IMR-90 (cell line): ENCODE data around the gene ETHE1. TPM values are rescaled to one million over a fixed set of nuclear protein-coding genes. Genes with fewer than 3 reads are reported as not detected.
"Not testable (repeated sequence)": the region's sequence is repeated elsewhere in the genome, so short reads cannot be mapped to it uniquely, and the experiment has no call there.

Source experiments
- ATAC-seq: fragments of 200-7000 bp; cut with Tn5 transposase; 2 replicates; pipeline ENCODE4 v1.9.1; 2020; ENCODE audit warnings: low read depth, mild to moderate bottlenecking, moderate library complexity
- BruUV-seq: library from RNA; stranded (reverse); fragments of 400-500 nt; replicated peaks from 2 replicates; lab custom pipeline; 2021; lab: Mats Ljungman, UMichigan
- CTCF ChIA-PET: fragments of 300-600 bp; formaldehyde crosslinking; extraction: SDS; loops from one replicate; lab custom pipeline; 2021; ENCODE audit warnings: antibody characterized with exemption; lab: Yijun Ruan, JAX
- POLR2A ChIA-PET: fragments of 300-600 bp; sonication (Branson Sonifier 250); formaldehyde crosslinking; loops from one replicate; lab custom pipeline; 2022; ENCODE audit warnings: antibody characterized with exemption; ENCODE audit not compliant: unreplicated experiment; lab: Charles Lee
- DNase-seq: peaks from one replicate; pipeline ENCODE4 v3.0.0; 2013
- H2AFZ ChIP-seq: replicated peaks from 2 replicates; pipeline ENCODE3; 2013; ENCODE audit warnings: low read length, mild to moderate bottlenecking; ENCODE audit not compliant: poor library complexity
- H2AK5ac ChIP-seq: 2 replicates; pipeline ENCODE4 v1.6.1; 2013; ENCODE audit warnings: low read depth, low read length, inconsistent platforms
- H2AK9ac ChIP-seq: replicated peaks from 2 replicates; pipeline ENCODE3; 2013; ENCODE audit warnings: mild to moderate bottlenecking, low read depth, low read length, moderate library complexity; ENCODE audit not compliant: poor library complexity
- H2BK120ac ChIP-seq: 2 replicates; pipeline ENCODE4 v1.6.1; 2013; ENCODE audit warnings: low read depth, low read length, inconsistent platforms
- H2BK15ac ChIP-seq: 3 replicates; pipeline ENCODE4 v1.6.1; 2013; ENCODE audit warnings: low read depth, low read length, inconsistent platforms
- H2BK20ac ChIP-seq: 2 replicates; pipeline ENCODE4 v1.6.1; 2013; ENCODE audit warnings: low read depth, mild to moderate bottlenecking, inconsistent platforms, low read length, moderate library complexity
- H2BK5ac ChIP-seq: 2 replicates; pipeline ENCODE4 v1.6.1; 2013; ENCODE audit warnings: mild to moderate bottlenecking, low read depth, low read length, inconsistent platforms; ENCODE audit not compliant: poor library complexity, severe bottlenecking
- H3K14ac ChIP-seq: replicated peaks from 2 replicates; pipeline ENCODE4 v1.6.1; 2013; ENCODE audit warnings: low read depth, low read length, inconsistent platforms
- H3K18ac ChIP-seq: 2 replicates; pipeline ENCODE4 v1.6.1; 2013; ENCODE audit warnings: low read depth, low read length, control low read depth
- H3K23ac ChIP-seq: 2 replicates; pipeline ENCODE4 v1.6.1; 2013; ENCODE audit warnings: low read depth, low read length, inconsistent platforms
- H3K27ac ChIP-seq: 2 replicates; pipeline ENCODE4 v1.5.1; 2013; ENCODE audit warnings: mild to moderate bottlenecking, control low read depth, low read length; ENCODE audit not compliant: insufficient read depth
- H3K27me3 ChIP-seq: 2 replicates; pipeline ENCODE4 v1.6.1; 2013; ENCODE audit warnings: low read length; ENCODE audit not compliant: control insufficient read depth, insufficient read depth
- H3K36me3 ChIP-seq: 2 replicates; pipeline ENCODE4 v1.6.1; 2013; ENCODE audit warnings: low read length, mixed read lengths; ENCODE audit not compliant: control insufficient read depth, insufficient read depth
- H3K4ac ChIP-seq: 2 replicates; pipeline ENCODE4 v1.6.1; 2013; ENCODE audit warnings: low read depth, low read length, inconsistent platforms
- H3K4me1 ChIP-seq: 2 replicates; pipeline ENCODE4 v1.6.1; 2013; ENCODE audit warnings: low read length, mixed read lengths; ENCODE audit not compliant: control insufficient read depth, insufficient read depth
- H3K4me2 ChIP-seq: 2 replicates; pipeline ENCODE4 v1.6.1; 2013; ENCODE audit warnings: low read depth, mild to moderate bottlenecking, control low read depth, low read length, moderate library complexity
- H3K4me3 ChIP-seq: 2 replicates; pipeline ENCODE4 v1.5.1; 2013; ENCODE audit warnings: low read depth, mild to moderate bottlenecking, control low read depth, low read length, moderate library complexity; ENCODE audit not compliant: insufficient read depth
- H3K56ac ChIP-seq: 2 replicates; pipeline ENCODE4 v1.6.1; 2013; ENCODE audit warnings: low read length, inconsistent platforms; ENCODE audit not compliant: insufficient read depth; ENCODE audit errors: extremely low read depth
- H3K79me1 ChIP-seq, 2 experiments: 2 replicates each; pipeline ENCODE4 v1.6.1; 2013; ENCODE audit warnings: low read length in 2 of 2, inconsistent platforms in 1 of 2, low read depth in 1 of 2
- H3K9ac ChIP-seq: 2 replicates; pipeline ENCODE4 v1.6.1; 2013; ENCODE audit warnings: low read depth, low read length, control low read depth
- H3K9me1 ChIP-seq: 2 replicates; pipeline ENCODE4 v1.6.1; 2013; ENCODE audit warnings: low read length, inconsistent platforms; ENCODE audit not compliant: insufficient read depth
- H3K9me3 ChIP-seq: 2 replicates; pipeline ENCODE4 v1.6.1; 2013; ENCODE audit warnings: low read length; ENCODE audit not compliant: control insufficient read depth, insufficient read depth
- H4K20me1 ChIP-seq: 2 replicates; pipeline ENCODE4 v1.6.1; 2013; ENCODE audit warnings: low read length, inconsistent platforms; ENCODE audit not compliant: insufficient read depth
- H4K5ac ChIP-seq: 2 replicates; pipeline ENCODE4 v1.6.1; 2013; ENCODE audit warnings: mild to moderate bottlenecking, low read depth, low read length, control low read depth
- H4K8ac ChIP-seq, 2 experiments: 2 replicates each; pipeline ENCODE4 v1.6.1; 2013; ENCODE audit warnings: low read depth in 2 of 2, low read length in 2 of 2, control low read depth in 1 of 2, inconsistent platforms in 1 of 2
- H4K91ac ChIP-seq: 2 replicates; pipeline ENCODE4 v1.6.1; 2013; ENCODE audit warnings: low read depth, low read length, inconsistent platforms; ENCODE audit not compliant: insufficient read depth
- dilution Hi-C: fragments of 300-500 bp; cut with HindIII; formaldehyde crosslinking; loops from one replicate; pipeline ENCODE4 v1.14.3; 2018; ENCODE audit warnings: low sequenced_read_pairs; ENCODE audit not compliant: unreplicated experiment
- in situ Hi-C: fragments of 300-500 bp; cut with MboI; formaldehyde crosslinking; loops from 3 replicates; pipeline ENCODE4 v1.14.3; 2019; ENCODE audit warnings: low sequenced_read_pairs, inconsistent platforms, mixed read lengths
- intact Hi-C: fragments of 100-400 bp; cut with micrococcal nuclease; formaldehyde crosslinking; loops from 2 replicates; pipeline ENCODE4 v1.10.0; 2022
- polyA plus RNA-seq, 3 experiments: library from polyadenylated mRNA; depleted of rRNA; stranded (reverse); fragments of >200 nt; gene quantifications; 2 replicates each; pipeline ENCODE4 v1.2.3, GENCODE V29; 2012; ENCODE audit warnings: low replicate concordance in 1 of 3
- total RNA-seq: library from RNA; depleted of rRNA; stranded (reverse); fragments of >200 nt; gene quantifications from 2 replicates; pipeline ENCODE4 v1.2.3, GENCODE V29; 2012

ETHE1 gene
- total and polyA plus RNA-seq, 2 of the 4 experiments (the other 2 are of a cell fraction), result 161 to 233 TPM

- H4K8ac ChIP-seq, H3K9me1 ChIP-seq, H3K23ac ChIP-seq, CTCF ChIA-PET, H3K9ac ChIP-seq, H3K27ac ChIP-seq, intact Hi-C loops, in situ Hi-C loops, H3K56ac ChIP-seq, H3K18ac ChIP-seq, H2BK15ac ChIP-seq, BruUV-seq, H3K4me1 ChIP-seq, dilution Hi-C loops, H2AK9ac ChIP-seq, H2BK120ac ChIP-seq, ATAC-seq, H2BK5ac ChIP-seq, POLR2A ChIA-PET, H3K14ac ChIP-seq, H3K9me3 ChIP-seq, H4K20me1 ChIP-seq, H4K91ac ChIP-seq, H4K5ac ChIP-seq, H3K4ac ChIP-seq, H2AFZ ChIP-seq, H2BK20ac ChIP-seq, H3K27me3 ChIP-seq, H2AK5ac ChIP-seq, H3K4me3 ChIP-seq, DNase-seq, H3K4me2 ChIP-seq: not testable (repeated sequence)
- Histone ChIP-seq H3K36me3 (peaks cover 19% of the 10 kb centered on the region), H3K79me1 (peaks cover 7 to 16% of the 10 kb centered on the region in 2 experiments; a peak in 3 of 4 replicates)
Observed at GRCh38 chr19:43512399-43512798, 14.6 kb downstream of the ETHE1 start.
